H1 (cell line): Measurements from ENCODE around the gene REG4. TPM values are rescaled to one million over a fixed set of nuclear protein-coding genes. Genes with fewer than 3 reads are reported as not detected.

Source experiments
- CTCF ChIA-PET: fragments of 300-600 bp; sonication (Branson Sonifier 250); formaldehyde crosslinking; loops from one replicate; lab custom pipeline; 2021; ENCODE audit not compliant: partially characterized antibody; lab: Charles Lee
- POLR2A ChIA-PET: fragments of 300-600 bp; sonication (Branson Sonifier 250); formaldehyde crosslinking; loops from one replicate; lab custom pipeline; 2021; ENCODE audit warnings: inconsistent platforms; ENCODE audit not compliant: partially characterized antibody; lab: Charles Lee
- DNase-seq, 2 experiments: peaks; one replicate each; pipeline versions ENCODE4 v3.0.0 to v3.0.0-alpha.2; 2010 to 2022; ENCODE audit warnings: low spot score in 2 of 2, low read depth in 1 of 2, mixed read lengths in 1 of 2
- FAIRE-seq: peaks from 2 replicates; lab custom pipeline; 2011; peaks lifted over from hg19 to GRCh38; lab: Jason Lieb, UNC
- H2AFZ ChIP-seq: 2 replicates; pipeline ENCODE4 v1.8.1; 2012; ENCODE audit warnings: low read length, inconsistent platforms
- H2AK5ac ChIP-seq: 2 replicates; pipeline ENCODE4 v1.6.1; 2013; ENCODE audit warnings: low read depth, low read length
- H2BK120ac ChIP-seq: replicated peaks from 2 replicates; pipeline ENCODE3; 2013; ENCODE audit warnings: low read depth, low read length, inconsistent platforms
- H2BK12ac ChIP-seq: 2 replicates; pipeline ENCODE4 v1.6.1; 2013; ENCODE audit warnings: low read depth, low read length
- H2BK15ac ChIP-seq: 2 replicates; pipeline ENCODE4 v1.6.1; 2013; ENCODE audit warnings: low read length
- H2BK20ac ChIP-seq: 2 replicates; pipeline ENCODE4 v1.6.1; 2013; ENCODE audit warnings: low read length
- H2BK5ac ChIP-seq: 2 replicates; pipeline ENCODE4 v1.6.1; 2013; ENCODE audit warnings: low read depth, low read length
- H3K14ac ChIP-seq: 2 replicates; pipeline ENCODE4 v1.6.1; 2013; ENCODE audit warnings: inconsistent platforms; ENCODE audit not compliant: insufficient read length
- H3K18ac ChIP-seq: 2 replicates; pipeline ENCODE4 v1.6.1; 2013; ENCODE audit warnings: low read length; ENCODE audit errors: extremely low read depth
- H3K23ac ChIP-seq: 2 replicates; pipeline ENCODE4 v1.6.1; 2013; ENCODE audit warnings: inconsistent platforms; ENCODE audit not compliant: insufficient read length
- H3K23me2 ChIP-seq: 2 replicates; pipeline ENCODE4 v1.6.1; 2013; ENCODE audit warnings: low read depth, low read length
- H3K27ac ChIP-seq: 2 replicates; pipeline ENCODE4 v1.6.1; 2011; ENCODE audit warnings: low read depth, low read length, inconsistent platforms
- H3K27me3 ChIP-seq, 4 experiments: replicated peaks in 1 of 4; 1 replicate in 1 of 4; 2 replicates in 3 of 4; pipeline versions ENCODE4 v1.6.1 to v1.8.1; 2011 to 2013; ENCODE audit warnings: low read length in 3 of 4, mild to moderate bottlenecking in 3 of 4, inconsistent platforms in 2 of 4, mixed read lengths in 2 of 4, moderate library complexity in 1 of 4; ENCODE audit not compliant: control insufficient read depth in 3 of 4, insufficient read depth in 3 of 4; ENCODE audit errors: extremely low read depth in 1 of 4
- H3K36me3 ChIP-seq, 4 experiments: 2 replicates each; pipeline versions ENCODE4 v1.6.1 to v1.8.1; 2011 to 2013; ENCODE audit warnings: mild to moderate bottlenecking in 4 of 4, low read length in 3 of 4, moderate library complexity in 2 of 4, control low read depth in 1 of 4, inconsistent platforms in 1 of 4; ENCODE audit not compliant: insufficient read depth in 4 of 4, control insufficient read depth in 2 of 4
- H3K4ac ChIP-seq: replicated peaks from 2 replicates; pipeline ENCODE3; 2013; ENCODE audit warnings: low read length, low read depth, mixed read lengths, inconsistent platforms; ENCODE audit not compliant: insufficient read length
- H3K4me1 ChIP-seq, 4 experiments: replicated peaks in 1 of 4; 1 replicate in 1 of 4; 2 replicates in 3 of 4; pipeline versions ENCODE4 v1.6.1 to v1.8.1; 2011 to 2013; ENCODE audit warnings: low read length in 3 of 4, inconsistent platforms in 2 of 4, mixed read lengths in 1 of 4; ENCODE audit not compliant: insufficient read depth in 4 of 4, control insufficient read depth in 3 of 4
- H3K4me2 ChIP-seq, 2 experiments: 2 replicates each; pipeline versions ENCODE4 v1.6.1 to v1.8.1; 2011 to 2013; ENCODE audit warnings: low read depth in 2 of 2, low read length in 2 of 2, control low read depth in 1 of 2, inconsistent platforms in 1 of 2, mild to moderate bottlenecking in 1 of 2; ENCODE audit not compliant: insufficient read depth in 1 of 2
- H3K4me3 ChIP-seq, 4 experiments: fragments of 200-600, 300-600 bp in 1 of 4; sonication (generic), shearing (Covaris generic), sonication (Bioruptor Twin) in 1 of 4; 2 replicates each; pipeline versions ENCODE4 v1.5.1 to v1.8.1; 2011 to 2016; ENCODE audit warnings: low read length in 4 of 4, low read depth in 3 of 4, control low read depth in 2 of 4, inconsistent platforms in 2 of 4, mild to moderate bottlenecking in 2 of 4, mixed read lengths in 1 of 4, moderate library complexity in 1 of 4; ENCODE audit not compliant: insufficient read depth in 2 of 4; ENCODE audit errors: extremely low read depth in 1 of 4
- H3K56ac ChIP-seq: replicated peaks from 2 replicates; pipeline ENCODE3; 2013; ENCODE audit warnings: low read depth, mild to moderate bottlenecking, mixed read lengths, low read length, inconsistent platforms; ENCODE audit not compliant: insufficient read length
- H3K79me1 ChIP-seq: 2 replicates; pipeline ENCODE4 v1.6.1; 2013; ENCODE audit warnings: low read depth, low read length, control low read depth
- H3K79me2 ChIP-seq, 2 experiments: 2 replicates each; pipeline versions ENCODE4 v1.6.1 to v1.8.1; 2012 to 2013; ENCODE audit warnings: low read length in 2 of 2, mild to moderate bottlenecking in 2 of 2, inconsistent platforms in 1 of 2; ENCODE audit not compliant: insufficient read depth in 2 of 2, control insufficient read depth in 1 of 2
- H3K9ac ChIP-seq, 4 experiments: replicated peaks in 1 of 4; 1 replicate in 1 of 4; 2 replicates in 3 of 4; pipeline versions ENCODE4 v1.6.1 to v1.8.1; 2011 to 2013; ENCODE audit warnings: low read depth in 3 of 4, low read length in 3 of 4, control low read depth in 2 of 4, mild to moderate bottlenecking in 2 of 4, moderate library complexity in 2 of 4, inconsistent platforms in 1 of 4; ENCODE audit errors: extremely low read depth in 1 of 4
- H3K9me3 ChIP-seq, 2 experiments: 2 replicates each; pipeline versions ENCODE4 v1.6.1 to v1.8.1; 2012 to 2013; ENCODE audit warnings: mild to moderate bottlenecking in 2 of 2, moderate library complexity in 2 of 2, control low read depth in 1 of 2, inconsistent platforms in 1 of 2, low read depth in 1 of 2, low read length in 1 of 2, mixed read lengths in 1 of 2; ENCODE audit not compliant: insufficient read depth in 2 of 2
- H4K20me1 ChIP-seq, 2 experiments: replicated peaks in 1 of 2; 2 replicates each; pipeline versions ENCODE3 to v1.8.1; 2011 to 2013; ENCODE audit warnings: inconsistent platforms in 2 of 2, low read length in 2 of 2, mild to moderate bottlenecking in 1 of 2; ENCODE audit not compliant: insufficient read depth in 2 of 2, control insufficient read depth in 1 of 2
- H4K5ac ChIP-seq: 2 replicates; pipeline ENCODE4 v1.6.1; 2013; ENCODE audit warnings: low read length, low read depth, mixed read lengths, inconsistent platforms; ENCODE audit not compliant: insufficient read length
- H4K8ac ChIP-seq: 2 replicates; pipeline ENCODE4 v1.8.0; 2013; ENCODE audit warnings: mild to moderate bottlenecking, moderate library complexity, low read length, inconsistent platforms; ENCODE audit not compliant: insufficient read depth; ENCODE audit errors: extremely low read depth
- H4K91ac ChIP-seq: replicated peaks from 2 replicates; pipeline ENCODE3; 2013; ENCODE audit warnings: low read length, mixed read lengths, inconsistent platforms; ENCODE audit not compliant: insufficient read length
- ASH2L ChIP-seq: fragments of 200-600, 300-600 bp; sonication (generic); IDR thresholded peaks from one replicate; pipeline ENCODE4 v1.7.1; 2017; ENCODE audit warnings: low read length
- ATF3 ChIP-seq: IDR thresholded peaks from 2 replicates; pipeline ENCODE4 v1.6.1; 2011; ENCODE audit warnings: low read depth, mild to moderate bottlenecking, low read length; ENCODE audit not compliant: insufficient read depth
- CBX5 ChIP-seq: fragments of 300-800, 300-1000 bp; sonication (generic); IDR thresholded peaks from 2 replicates; pipeline ENCODE4 v1.7.1; 2016; ENCODE audit warnings: antibody characterized with exemption, low read length, low read depth
- RAD21 ChIP-seq, 2 experiments: IDR thresholded peaks in 1 of 2; conservative IDR thresholded peaks in 1 of 2; 2 replicates each; pipeline ENCODE4 v1.6.1; 2011; ENCODE audit warnings: low read depth in 2 of 2, low read length in 2 of 2, improper control_type of control experiment in 1 of 2, inconsistent platforms in 1 of 2, mild to moderate bottlenecking in 1 of 2, moderate library complexity in 1 of 2
- SUZ12 ChIP-seq: fragments of 200-600 bp; sonication (generic); IDR thresholded peaks from 2 replicates; pipeline ENCODE4 v1.6.1; 2012; ENCODE audit warnings: mild to moderate bottlenecking, inconsistent platforms, low read length, moderate library complexity, mixed read lengths
- TEAD4 ChIP-seq: IDR thresholded peaks from 2 replicates; pipeline ENCODE4 v1.6.1; 2012; ENCODE audit warnings: low read depth, low read length, inconsistent platforms, mixed read lengths
- WGBS, 2 experiments: shearing (Covaris generic) in 1 of 2; methylation state at CpG; one replicate each; pipeline versions ENCODE4 v1.1.6 to v1.1.7; 2013 to 2015; ENCODE audit warnings: low lambda C conversion rate in 2 of 2, mixed read lengths in 2 of 2, inconsistent platforms in 1 of 2, low coverage in 1 of 2, missing lambda C conversion rate in 1 of 2; ENCODE audit not compliant: insufficient replicate concordance in 2 of 2, insufficient coverage in 1 of 2, insufficient read length in 1 of 2; ENCODE audit errors: extremely low coverage in 1 of 2, missing lambda C conversion rate in 1 of 2; 5-methylcytosine and 5-hydroxymethylcytosine counted together
- polyA plus RNA-seq, 7 experiments: library from polyadenylated mRNA; depleted of rRNA in 3 of 7; stranded (reverse) in 5 of 7; unstranded in 2 of 7; fragments of >200 nt in 5 of 7; fragments of 200-250 nt in 2 of 7; gene quantifications; 1 replicate in 5 of 7; 2 replicates in 1 of 7; 4 replicates in 1 of 7; pipeline versions ENCODE4 v1.2.1 to v1.2.3, GENCODE V29; 2011 to 2013; ENCODE audit warnings: missing spikeins in 2 of 7, mixed read lengths in 2 of 7
- total RNA-seq: library from RNA; stranded (reverse); fragmentation: NEBNext Ultra II Directional; extraction: Animal tissue kit (Norgen Biotek cat#: 25700); gene quantifications from 2 replicates; pipeline ENCODE4 v1.2.1, GENCODE V29; 2021

The REG4 gene
- total and polyA plus RNA-seq, 2 of the 8 experiments (the other 6 are each of a cell fraction or from before 2014, with no cell fraction given), result not detected

GRCh38 chr1:119858126-119858525 is 46.9 kb upstream of the REG4 start:
- no peak overlapping the region for H3K9ac ChIP-seq
- 76% methylated on average over 2 of the region's 2 CpGs; no CpG with 5 or more reads in 1 of the 2 experiments for WGBS, 2 experiments
- no peak overlapping the region for H4K8ac ChIP-seq
- H4K91ac ChIP-seq, result no peak overlapping the region
- ChIA-PET CTCF (interaction anchor here (0.7 to 4.6 kb wide), 5 partner anchors 12 to 28 kb away, joined by 3 to 41 read pairs (median 3); no protein-coding TSS in a partner anchor), POLR2A (no interaction called here)
- H3K4ac ChIP-seq, result no peak overlapping the region
- H3K79me1 ChIP-seq, result no peaks in the 10 kb centered on the region
- DNase-seq (no peak), FAIRE-seq (no peak)
- no peak overlapping the region for H2BK15ac ChIP-seq
- H2BK5ac ChIP-seq, result no peak overlapping the region
- no peak overlapping the region for H2BK12ac ChIP-seq
- no peak overlapping the region for H3K56ac ChIP-seq
- H3K23ac ChIP-seq, result no peak overlapping the region
- H3K4me1 ChIP-seq, result no peaks in the 10 kb centered on the region
- no peaks in the 10 kb centered on the region for H3K23me2 ChIP-seq
- H3K4me2 ChIP-seq, result no peak overlapping the region
- no peak overlapping the region for H3K27ac ChIP-seq
- H4K20me1 ChIP-seq, result no peaks in the 10 kb centered on the region
- no peak overlapping the region for H2AFZ ChIP-seq
- no peak for TF ChIP-seq TEAD4
- TF ChIP-seq SUZ12, result no peak
- TF ChIP-seq CBX5, result no peak
- no peak for TF ChIP-seq ASH2L
- no peak for TF ChIP-seq ATF3
- TF ChIP-seq RAD21 (IDR thresholded peaks at IDR 0.05 in 1 of 2, conservative IDR thresholded peaks at IDR 0.05 in 1 of 2; ENCODE audit: low read depth in 2 of 2, low read length in 2 of 2), result no peak
- no peak overlapping the region for H3K18ac ChIP-seq
- H3K27me3 ChIP-seq, result no peaks in the 10 kb centered on the region
- H3K79me2 ChIP-seq, result no peaks in the 10 kb centered on the region
- H2BK20ac ChIP-seq, result no peak overlapping the region
- H2BK120ac ChIP-seq, result no peak overlapping the region
- H2AK5ac ChIP-seq, result no peak overlapping the region
- H3K4me3 ChIP-seq, result no peak overlapping the region
- H3K9me3 ChIP-seq, result no peaks in the 10 kb centered on the region
- H3K36me3 ChIP-seq, result no peaks in the 10 kb centered on the region
- H3K14ac ChIP-seq, result no peak overlapping the region
- H4K5ac ChIP-seq, result no peak overlapping the region
